NT2/D1 (cell line): ENCODE results near the gene PPARA.
"Not testable (repeated sequence)": the region's sequence is repeated elsewhere in the genome, so short reads cannot be mapped to it uniquely, and the experiment has no call there.

Experiments used
- DNase-seq: peaks from one replicate; pipeline ENCODE4 v3.0.0-alpha.2; 2011; ENCODE audit warnings: low read depth, low spot score
- H3K27me3 ChIP-seq: 2 replicates; pipeline ENCODE4 v1.6.0; 2011; ENCODE audit warnings: mild to moderate bottlenecking; ENCODE audit not compliant: insufficient read length, insufficient read depth
- H3K36me3 ChIP-seq: 2 replicates; pipeline ENCODE4 v1.6.1; 2011; ENCODE audit warnings: mild to moderate bottlenecking, low read length, mixed read lengths; ENCODE audit not compliant: insufficient read depth, insufficient read length
- H3K4me1 ChIP-seq: 2 replicates; pipeline ENCODE4 v1.5.1; 2011; ENCODE audit not compliant: insufficient read depth, insufficient read length
- H3K4me3 ChIP-seq: 2 replicates; pipeline ENCODE4 v1.5.1; 2011; ENCODE audit warnings: low read depth; ENCODE audit not compliant: insufficient read length
- H3K9ac ChIP-seq: 2 replicates; pipeline ENCODE4 v1.6.0; 2011; ENCODE audit warnings: low read depth; ENCODE audit not compliant: insufficient read length
- H3K9me3 ChIP-seq: 2 replicates; pipeline ENCODE4 v1.5.1; 2011; ENCODE audit warnings: mild to moderate bottlenecking, low read length; ENCODE audit not compliant: insufficient read depth
- SUZ12 ChIP-seq: IDR thresholded peaks from 2 replicates; pipeline ENCODE4 v1.6.1; 2011; ENCODE audit not compliant: insufficient read length, insufficient read depth; ENCODE audit errors: extremely low read depth
- YY1 ChIP-seq: IDR thresholded peaks from 2 replicates; pipeline ENCODE4 v1.6.1; 2011; ENCODE audit not compliant: insufficient read length, insufficient read depth
- ZNF274 ChIP-seq: IDR thresholded peaks from 2 replicates; pipeline ENCODE4 v1.6.1; 2011; ENCODE audit warnings: mild to moderate bottlenecking, low read depth, low read length

The PPARA gene

GRCh38 chr22:46196278-46196677 lies 46.0 kb downstream of the PPARA start:
- no peak overlapping the region for H3K9ac ChIP-seq
- H3K4me3 ChIP-seq, result no peak overlapping the region
- DNase-seq, result no peak

GRCh38 chr22:46198274-46198673 lies 47.9 kb downstream of the PPARA start:
- Histone ChIP-seq H3K9ac (no peak overlapping the region), H3K36me3 (no peaks in the 10 kb centered on the region), H3K9me3 (no peaks in the 10 kb centered on the region), H3K4me3 (no peak overlapping the region), H3K27me3 (no peaks in the 10 kb centered on the region), H3K4me1 (no peaks in the 10 kb centered on the region)
- TF ChIP-seq YY1, result no peak
- no peak for TF ChIP-seq ZNF274
- TF ChIP-seq SUZ12, result no peak
- DNase-seq, result no peak

More at GRCh38 chr22:46196278-46196677, 46.0 kb downstream of the PPARA start:
- no peaks in the 10 kb centered on the region for H3K4me1 ChIP-seq
- H3K27me3 ChIP-seq, result no peaks in the 10 kb centered on the region
- TF ChIP-seq YY1 (no peak), ZNF274 (no peak), SUZ12 (no peak)
- H3K36me3 ChIP-seq, result no peaks in the 10 kb centered on the region
- H3K9me3 ChIP-seq, result no peaks in the 10 kb centered on the region

GRCh38 chr22:46198806-46199205 lies 48.5 kb downstream of the PPARA start:
- not testable (repeated sequence) for H3K4me1 ChIP-seq, H3K9me3 ChIP-seq, H3K36me3 ChIP-seq, H3K4me3 ChIP-seq, DNase-seq, H3K27me3 ChIP-seq, H3K9ac ChIP-seq

- Histone ChIP-seq H3K36me3 (no peaks in the 10 kb centered on the region), H3K27me3 (no peaks in the 10 kb centered on the region), H3K4me3 (no peak overlapping the region), H3K9ac (peak overlapping the region; percentile 42), H3K9me3 (no peaks in the 10 kb centered on the region), H3K4me1 (no peaks in the 10 kb centered on the region)
- peak; percentile 62 for DNase-seq
- TF ChIP-seq ZNF274 (no peak), SUZ12 (no peak), YY1 (no peak)
Observed at GRCh38 chr22:46201059-46201757, 50.9 kb downstream of the PPARA start.

- Histone ChIP-seq H3K36me3 (no peaks in the 10 kb centered on the region), H3K9me3 (no peaks in the 10 kb centered on the region), H3K4me1 (no peaks in the 10 kb centered on the region), H3K9ac (no peak overlapping the region), H3K27me3 (no peaks in the 10 kb centered on the region), H3K4me3 (no peak overlapping the region)
- TF ChIP-seq YY1, result no peak
- TF ChIP-seq SUZ12, result no peak
- no peak for TF ChIP-seq ZNF274
- no peak for DNase-seq
Observed at GRCh38 chr22:46202897-46203600, 52.7 kb downstream of the PPARA start.

GRCh38 chr22:46203601-46203980 lies 53.3 kb downstream of the PPARA start:
- H3K27me3 ChIP-seq, result no peaks in the 10 kb centered on the region
- H3K4me1 ChIP-seq, result no peaks in the 10 kb centered on the region
- no peaks in the 10 kb centered on the region for H3K9me3 ChIP-seq
- DNase-seq, result no peak
- no peaks in the 10 kb centered on the region for H3K36me3 ChIP-seq
- no peak for TF ChIP-seq ZNF274
- TF ChIP-seq SUZ12, result no peak
- TF ChIP-seq YY1, result no peak
- H3K9ac ChIP-seq, result no peak overlapping the region
- H3K4me3 ChIP-seq, result no peak overlapping the region

GRCh38 chr22:46209262-46209661 lies 58.9 kb downstream of the PPARA start:
- Histone ChIP-seq H3K36me3 (no peaks in the 10 kb centered on the region), H3K9ac (no peak overlapping the region), H3K27me3 (no peaks in the 10 kb centered on the region), H3K4me3 (no peak overlapping the region), H3K9me3 (peaks cover 10% of the 10 kb centered on the region), H3K4me1 (no peaks in the 10 kb centered on the region)
- DNase-seq, result no peak
- TF ChIP-seq ZNF274 (no peak), YY1 (no peak), SUZ12 (no peak)
